ENCODE results near the gene PLEKHA1.

The PLEKHA1 gene

DNA sequence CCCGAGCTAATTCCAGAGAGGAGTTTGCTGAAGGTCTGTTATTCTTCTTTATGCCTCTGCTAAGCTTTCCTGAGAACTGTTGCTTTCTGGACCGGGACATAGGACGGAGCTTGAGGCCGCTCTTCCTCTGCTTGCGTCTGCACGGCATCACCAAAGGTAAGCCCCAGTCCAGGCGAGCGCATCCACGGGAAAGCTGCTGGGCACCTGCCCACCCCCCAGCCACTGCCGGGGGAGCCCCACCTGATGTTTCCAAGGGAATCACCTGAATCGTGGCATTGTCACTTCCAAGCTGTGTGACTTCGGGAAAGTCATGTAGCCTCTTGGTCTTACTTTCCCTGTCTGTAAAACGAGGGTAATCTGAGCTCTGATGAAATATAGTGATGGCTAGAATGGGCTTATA lies 45.1 kb upstream of the PLEKHA1 start:
- H3K4me3 ChIP-seq (ENCODE audit: low read length): no peak overlapping the region
- TF ChIP-seq, protein P1, sequence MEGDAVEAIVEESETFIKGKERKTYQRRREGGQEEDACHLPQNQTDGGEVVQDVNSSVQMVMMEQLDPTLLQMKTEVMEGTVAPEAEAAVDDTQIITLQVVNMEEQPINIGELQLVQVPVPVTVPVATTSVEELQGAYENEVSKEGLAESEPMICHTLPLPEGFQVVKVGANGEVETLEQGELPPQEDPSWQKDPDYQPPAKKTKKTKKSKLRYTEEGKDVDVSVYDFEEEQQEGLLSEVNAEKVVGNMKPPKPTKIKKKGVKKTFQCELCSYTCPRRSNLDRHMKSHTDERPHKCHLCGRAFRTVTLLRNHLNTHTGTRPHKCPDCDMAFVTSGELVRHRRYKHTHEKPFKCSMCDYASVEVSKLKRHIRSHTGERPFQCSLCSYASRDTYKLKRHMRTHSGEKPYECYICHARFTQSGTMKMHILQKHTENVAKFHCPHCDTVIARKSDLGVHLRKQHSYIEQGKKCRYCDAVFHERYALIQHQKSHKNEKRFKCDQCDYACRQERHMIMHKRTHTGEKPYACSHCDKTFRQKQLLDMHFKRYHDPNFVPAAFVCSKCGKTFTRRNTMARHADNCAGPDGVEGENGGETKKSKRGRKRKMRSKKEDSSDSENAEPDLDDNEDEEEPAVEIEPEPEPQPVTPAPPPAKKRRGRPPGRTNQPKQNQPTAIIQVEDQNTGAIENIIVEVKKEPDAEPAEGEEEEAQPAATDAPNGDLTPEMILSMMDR (conservative IDR thresholded peaks at IDR 0.05; ENCODE audit: low read depth, low read length): no peak
- DNase-seq (ENCODE audit: low read depth): no peak

- H3K4me3 ChIP-seq (ENCODE audit: low read length): no peak overlapping the region
- no peak for DNase-seq (ENCODE audit: low read depth)
- TF ChIP-seq, protein P1 (conservative IDR thresholded peaks at IDR 0.05; ENCODE audit: low read depth, low read length): no peak
Measured at GRCh38 chr10:122331100-122331499, 43.4 kb upstream of the PLEKHA1 start.

GRCh38 chr10:122331615-122332446 lies 42.7 kb upstream of the PLEKHA1 start:
- TF ChIP-seq, protein P1 (conservative IDR thresholded peaks at IDR 0.05; ENCODE audit: low read depth, low read length): no peak
- no peak overlapping the region for H3K4me3 ChIP-seq (ENCODE audit: low read length)
- DNase-seq (ENCODE audit: low read depth): no peak

DNA sequence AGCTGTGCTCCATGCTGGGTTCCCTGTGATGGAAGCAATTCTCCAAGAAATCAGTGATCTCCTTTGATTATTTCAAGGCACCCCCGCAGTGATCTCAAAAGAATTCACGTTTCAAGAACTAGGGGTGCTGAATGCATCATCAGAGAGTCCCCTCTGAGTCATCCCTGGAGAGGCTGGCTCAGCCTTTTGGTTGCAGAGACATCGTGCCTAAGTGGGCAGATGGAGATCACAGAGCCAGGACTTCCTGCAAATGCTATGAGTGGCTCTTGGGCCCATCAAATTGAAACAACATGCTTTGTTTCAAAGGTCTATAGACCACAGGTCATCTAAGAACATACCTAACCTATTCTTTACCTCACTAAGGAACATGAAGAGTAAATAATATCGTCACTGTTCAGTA lies 41.5 kb upstream of the PLEKHA1 start:
- DNase-seq (ENCODE audit: low read depth): no peak
- TF ChIP-seq, protein P1 (conservative IDR thresholded peaks at IDR 0.05; ENCODE audit: low read depth, low read length): no peak
- no peak overlapping the region for H3K4me3 ChIP-seq (ENCODE audit: low read length)

DNA sequence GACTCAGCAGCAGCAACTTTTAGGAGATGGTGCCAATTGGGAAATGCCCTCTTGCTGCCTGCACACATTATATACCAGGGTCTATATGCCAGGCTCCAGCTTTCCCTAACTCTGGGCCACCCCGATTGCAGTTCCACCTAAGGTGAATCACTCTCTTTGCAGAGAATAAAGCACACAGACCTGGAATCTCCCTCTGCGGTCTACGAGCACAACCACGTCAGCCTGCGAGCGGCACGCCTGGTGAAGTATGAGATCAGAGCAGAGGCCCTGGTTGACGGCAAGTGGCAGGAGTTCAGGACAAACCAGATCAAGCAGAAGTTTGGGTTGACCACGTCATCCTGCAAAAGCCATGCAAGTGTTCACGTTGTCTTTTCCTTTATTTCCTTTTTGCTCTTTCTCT lies 38.2 kb upstream of the PLEKHA1 start:
- no peak for DNase-seq (ENCODE audit: low read depth)
- H3K4me3 ChIP-seq (ENCODE audit: low read length): no peak overlapping the region
- TF ChIP-seq, protein P1 (conservative IDR thresholded peaks at IDR 0.05; ENCODE audit: low read depth, low read length): no peak

- TF ChIP-seq, protein P1 (conservative IDR thresholded peaks at IDR 0.05; ENCODE audit: low read depth, low read length): no peak
- H3K4me3 ChIP-seq (ENCODE audit: low read length): no peak overlapping the region
- no peak for DNase-seq (ENCODE audit: low read depth)
Measured at GRCh38 chr10:122336961-122337360, 37.5 kb upstream of the PLEKHA1 start.
